HL-60 (cell line): ENCODE data around the gene ARL8A.
"Not testable (repeated sequence)": the region's sequence is repeated elsewhere in the genome, so short reads cannot be mapped to it uniquely, and the experiment has no call there.

Experiments used
- DNase-seq, 2 experiments: peaks; one replicate each; pipeline ENCODE4 v3.0.0-alpha.2; 2010 to 2020; ENCODE audit warnings: low read depth in 1 of 2, low spot score in 1 of 2
- H3K27ac ChIP-seq: fragments of 250-450 bp; sonication (Bioruptor Pico); replicated peaks from 2 replicates; pipeline ENCODE4 v1.5.1; 2020; ENCODE audit warnings: mild to moderate bottlenecking, moderate library complexity
- H3K27me3 ChIP-seq: fragments of 250-450 bp; sonication (Bioruptor Pico); 2 replicates; pipeline ENCODE4 v1.5.1; 2021; ENCODE audit warnings: mild to moderate bottlenecking, moderate library complexity; ENCODE audit not compliant: insufficient read depth, poor library complexity, severe bottlenecking
- H3K4me3 ChIP-seq: replicated peaks from 2 replicates; pipeline ENCODE4 v1.5.1; 2011; ENCODE audit warnings: mild to moderate bottlenecking, control low read depth, low read length; ENCODE audit not compliant: insufficient read depth
- CTCF ChIP-seq: IDR thresholded peaks from one replicate; pipeline ENCODE4 v1.5.1; 2011; ENCODE audit warnings: low read length, control low read depth, inconsistent platforms; ENCODE audit not compliant: insufficient read depth
- GABPA ChIP-seq: IDR thresholded peaks from 2 replicates; pipeline ENCODE4 v1.6.1; 2012; ENCODE audit warnings: low read depth
- POLR2AphosphoS5 ChIP-seq: IDR thresholded peaks from 2 replicates; pipeline ENCODE4 v1.6.1; 2012; ENCODE audit warnings: low read depth
- REST ChIP-seq: IDR thresholded peaks from 2 replicates; pipeline ENCODE4 v1.6.1; 2012; ENCODE audit warnings: low read depth; ENCODE audit not compliant: insufficient replicate concordance
- SPI1 ChIP-seq: IDR thresholded peaks from 2 replicates; pipeline ENCODE4 v1.6.1; 2012; ENCODE audit warnings: low read depth, mild to moderate bottlenecking, borderline replicate concordance

Gene ARL8A

GRCh38 chr1:202184750-202185460 is 40.4 kb upstream of the ARL8A start:
- DNase-seq: peak; percentile 77 to 83
- no peak overlapping the region for H3K27ac ChIP-seq
- H3K27me3 ChIP-seq: no peaks in the 10 kb centered on the region
- H3K4me3 ChIP-seq: no peak overlapping the region
- TF ChIP-seq CTCF (peak; percentile 89), REST (no peak)

- H3K27me3 ChIP-seq: no peaks in the 10 kb centered on the region
- TF ChIP-seq POLR2AphosphoS5 (no peak), SPI1 (no peak), GABPA (no peak), REST (no peak), CTCF (no peak)
- no peak overlapping the region for H3K4me3 ChIP-seq
- DNase-seq: no peak
- H3K27ac ChIP-seq: no peak overlapping the region
Measured at GRCh38 chr1:202182040-202182877, 37.7 kb upstream of the ARL8A start.

- Histone ChIP-seq H3K27me3 (no peaks in the 10 kb centered on the region), H3K27ac (no peak overlapping the region), H3K4me3 (no peak overlapping the region)
- TF ChIP-seq REST (no peak), CTCF (no peak), GABPA (no peak), POLR2AphosphoS5 (no peak), SPI1 (no peak)
- no peak for DNase-seq
Measured at GRCh38 chr1:202181586-202181985, 37.0 kb upstream of the ARL8A start.

GRCh38 chr1:202180751-202181139 is 36.2 kb upstream of the ARL8A start:
- not testable (repeated sequence) for H3K4me3 ChIP-seq, H3K27ac ChIP-seq, DNase-seq, H3K27me3 ChIP-seq
